HFFc6 (cell line): ENCODE data around the gene GABRB3. TPM values are rescaled to one million over a fixed set of nuclear protein-coding genes. Genes with fewer than 3 reads are reported as not detected.

Source experiments
- DNase-seq: peaks from one replicate; pipeline ENCODE4 v3.0.0-alpha.2; 2018
- H3K27ac Mint-ChIP-seq: 2 replicates; pipeline ENCODE4 v1.8.0; 2020; ENCODE audit warnings: mild to moderate bottlenecking, mixed read lengths
- H3K27me3 Mint-ChIP-seq: 2 replicates; pipeline ENCODE4 v1.8.0; 2021; ENCODE audit warnings: mild to moderate bottlenecking, moderate library complexity, mixed read lengths; ENCODE audit not compliant: insufficient read depth
- H3K36me3 Mint-ChIP-seq: 2 replicates; pipeline ENCODE4 v1.8.0; 2021; ENCODE audit warnings: low read depth, mixed read lengths
- H3K4me1 Mint-ChIP-seq: 2 replicates; pipeline ENCODE4 v1.8.0; 2020; ENCODE audit warnings: low read depth, mixed read lengths
- H3K4me3 Mint-ChIP-seq: 2 replicates; pipeline ENCODE4 v1.8.0; 2020; ENCODE audit warnings: mild to moderate bottlenecking, moderate library complexity, mixed read lengths
- H3K9me3 Mint-ChIP-seq: 2 replicates; pipeline ENCODE4 v1.8.0; 2020; ENCODE audit warnings: mild to moderate bottlenecking, mixed read lengths
- total RNA-seq, 6 experiments: library from RNA; stranded (reverse); fragmentation: NEBNext Ultra II Directional; extraction: Animal tissue kit (Norgen Biotek cat#: 25700); gene quantifications; 2 replicates in 1 of 6; 3 replicates in 5 of 6; pipeline ENCODE4 v1.2.3, GENCODE V29; 2021
- TF ChIP-seq, protein P1 (sequence below): fragments of 200-600 bp; sonication (generic); IDR thresholded peaks from 2 replicates; pipeline ENCODE4 v1.5.0; 2021; ENCODE audit warnings: antibody characterized with exemption, mild to moderate bottlenecking

GABRB3 gene
- total RNA-seq, 6 experiments from 2014 or later, result 0.46 to 5.2 (median 0.92) TPM

DNA sequence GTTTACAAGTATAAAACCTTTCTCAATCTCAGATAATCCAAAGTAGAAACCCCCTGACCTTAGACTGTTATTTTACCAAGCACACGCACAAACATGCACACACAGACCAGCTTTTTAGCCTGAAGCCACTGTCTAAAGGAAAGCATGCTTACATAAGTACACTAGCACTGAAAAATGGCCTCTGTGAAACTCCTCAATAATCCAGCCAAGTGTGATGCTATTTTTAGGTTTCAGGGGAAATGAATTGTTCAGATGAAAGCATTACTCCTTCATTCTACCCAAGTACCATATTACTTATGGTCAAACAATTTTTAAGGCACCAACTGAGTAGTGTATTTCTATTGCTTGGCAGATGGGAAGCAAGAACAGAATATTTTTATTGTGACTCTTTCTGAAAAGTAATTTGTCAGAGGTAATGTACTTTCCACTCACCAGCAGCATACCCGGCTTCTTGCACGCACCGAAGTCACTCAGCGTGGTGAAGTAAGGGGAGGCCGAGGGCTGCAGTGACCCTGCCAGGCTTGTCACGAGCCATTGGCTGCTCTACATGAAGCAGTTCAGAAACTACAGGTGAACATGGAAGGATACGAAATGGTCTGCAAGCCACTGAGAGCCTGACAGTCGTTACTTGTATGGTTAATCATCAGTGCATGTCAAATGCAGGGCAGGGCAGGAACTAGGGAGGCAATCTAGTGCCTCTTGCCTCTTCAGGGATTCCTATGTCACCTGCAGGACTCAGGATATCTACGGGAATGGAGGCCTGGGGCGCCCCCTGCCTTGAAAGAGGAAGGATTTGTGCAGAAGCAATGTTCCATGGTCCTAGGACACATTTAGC is 106.7 kb downstream of the GABRB3 start:
- TF ChIP-seq, protein P1, sequence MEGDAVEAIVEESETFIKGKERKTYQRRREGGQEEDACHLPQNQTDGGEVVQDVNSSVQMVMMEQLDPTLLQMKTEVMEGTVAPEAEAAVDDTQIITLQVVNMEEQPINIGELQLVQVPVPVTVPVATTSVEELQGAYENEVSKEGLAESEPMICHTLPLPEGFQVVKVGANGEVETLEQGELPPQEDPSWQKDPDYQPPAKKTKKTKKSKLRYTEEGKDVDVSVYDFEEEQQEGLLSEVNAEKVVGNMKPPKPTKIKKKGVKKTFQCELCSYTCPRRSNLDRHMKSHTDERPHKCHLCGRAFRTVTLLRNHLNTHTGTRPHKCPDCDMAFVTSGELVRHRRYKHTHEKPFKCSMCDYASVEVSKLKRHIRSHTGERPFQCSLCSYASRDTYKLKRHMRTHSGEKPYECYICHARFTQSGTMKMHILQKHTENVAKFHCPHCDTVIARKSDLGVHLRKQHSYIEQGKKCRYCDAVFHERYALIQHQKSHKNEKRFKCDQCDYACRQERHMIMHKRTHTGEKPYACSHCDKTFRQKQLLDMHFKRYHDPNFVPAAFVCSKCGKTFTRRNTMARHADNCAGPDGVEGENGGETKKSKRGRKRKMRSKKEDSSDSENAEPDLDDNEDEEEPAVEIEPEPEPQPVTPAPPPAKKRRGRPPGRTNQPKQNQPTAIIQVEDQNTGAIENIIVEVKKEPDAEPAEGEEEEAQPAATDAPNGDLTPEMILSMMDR, result no peak
- Mint-ChIP-seq H3K36me3 (no peaks in the 10 kb centered on the region), H3K4me1 (no peaks in the 10 kb centered on the region), H3K27ac (no peak overlapping the region), H3K9me3 (peaks cover 26% of the 10 kb centered on the region), H3K27me3 (peaks cover 11% of the 10 kb centered on the region; the same call in 1 of the 2 replicates), H3K4me3 (no peak overlapping the region)
- no peak for DNase-seq

DNA sequence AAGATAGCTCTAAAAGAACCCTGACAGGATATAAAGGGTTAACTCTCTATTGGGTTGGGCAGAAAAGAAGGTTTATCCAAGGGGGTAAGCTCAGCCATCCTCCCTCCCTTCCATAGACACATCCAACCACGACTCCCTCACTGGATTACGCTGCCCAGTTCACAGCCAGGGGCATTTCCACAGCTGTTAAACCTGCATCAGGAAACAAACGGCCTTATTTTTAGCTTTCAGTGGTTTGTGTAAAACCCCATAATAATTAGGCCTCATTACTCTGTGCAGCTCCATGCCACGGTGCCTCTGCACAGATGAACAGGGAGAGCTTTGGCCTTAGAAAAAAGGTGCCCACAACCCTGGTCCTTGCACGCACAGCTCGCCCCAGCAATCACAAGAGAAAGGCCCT is 110.6 kb downstream of the GABRB3 start:
- no peaks in the 10 kb centered on the region for H3K4me1 Mint-ChIP-seq
- H3K4me3 Mint-ChIP-seq, result no peak overlapping the region
- peaks cover 35% of the 10 kb centered on the region for H3K9me3 Mint-ChIP-seq
- TF ChIP-seq, protein P1, result no peak
- no peak for DNase-seq
- H3K27ac Mint-ChIP-seq, result no peak overlapping the region
- H3K27me3 Mint-ChIP-seq, result peaks cover 4% of the 10 kb centered on the region; the same call in 1 of the 2 replicates
- no peaks in the 10 kb centered on the region; the same call in 1 of the 2 replicates for H3K36me3 Mint-ChIP-seq

DNA sequence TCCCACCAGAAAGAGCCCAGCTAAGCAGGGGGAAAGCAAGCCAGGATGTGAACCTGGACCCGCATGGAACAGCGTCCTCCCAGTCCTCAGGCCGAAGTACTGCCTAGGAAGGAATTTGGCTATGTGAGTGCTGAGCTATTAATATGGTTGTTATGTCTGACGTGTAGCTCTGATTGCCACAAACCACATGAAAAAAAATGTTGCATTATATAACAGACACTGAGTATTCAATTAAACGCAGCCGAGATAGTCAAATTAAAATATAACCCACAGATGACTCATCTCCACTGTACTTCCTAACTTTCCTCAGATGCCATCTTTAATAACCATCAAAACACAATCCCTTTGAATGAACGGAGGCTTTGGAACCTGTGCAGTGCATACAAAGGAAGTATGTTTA is 111.1 kb downstream of the GABRB3 start:
- Mint-ChIP-seq H3K36me3 (no peaks in the 10 kb centered on the region; the same call in 1 of the 2 replicates), H3K9me3 (peaks cover 35% of the 10 kb centered on the region), H3K4me3 (no peak overlapping the region), H3K27me3 (peaks cover 4% of the 10 kb centered on the region; the same call in 1 of the 2 replicates), H3K27ac (no peak overlapping the region), H3K4me1 (no peaks in the 10 kb centered on the region)
- TF ChIP-seq, protein P1, result no peak
- DNase-seq, result peak; percentile 48

DNA sequence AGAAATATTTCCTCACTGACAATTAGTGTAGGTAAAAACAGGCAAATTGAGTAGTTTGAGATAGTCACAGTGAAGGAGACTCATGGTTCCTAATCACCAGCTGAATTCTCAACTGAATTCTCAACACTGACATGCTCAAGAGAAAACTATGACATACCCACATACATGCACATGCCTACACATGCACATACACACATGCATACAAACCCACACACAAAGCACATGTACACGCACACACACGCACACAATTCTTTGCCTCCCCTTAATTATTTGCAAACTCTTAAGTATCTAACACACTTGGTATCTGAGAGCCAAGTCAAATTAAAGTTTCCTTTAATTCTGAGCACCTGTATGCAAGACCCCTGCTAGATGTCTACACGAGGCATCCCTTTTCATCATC is 111.8 kb downstream of the GABRB3 start:
- no peak overlapping the region for H3K4me3 Mint-ChIP-seq
- no peak for DNase-seq
- TF ChIP-seq, protein P1, result no peak
- H3K4me1 Mint-ChIP-seq, result no peaks in the 10 kb centered on the region
- H3K9me3 Mint-ChIP-seq, result peaks cover 32% of the 10 kb centered on the region
- peaks cover 4% of the 10 kb centered on the region; the same call in 1 of the 2 replicates for H3K27me3 Mint-ChIP-seq
- no peaks in the 10 kb centered on the region; the same call in 1 of the 2 replicates for H3K36me3 Mint-ChIP-seq
- H3K27ac Mint-ChIP-seq, result no peak overlapping the region

DNA sequence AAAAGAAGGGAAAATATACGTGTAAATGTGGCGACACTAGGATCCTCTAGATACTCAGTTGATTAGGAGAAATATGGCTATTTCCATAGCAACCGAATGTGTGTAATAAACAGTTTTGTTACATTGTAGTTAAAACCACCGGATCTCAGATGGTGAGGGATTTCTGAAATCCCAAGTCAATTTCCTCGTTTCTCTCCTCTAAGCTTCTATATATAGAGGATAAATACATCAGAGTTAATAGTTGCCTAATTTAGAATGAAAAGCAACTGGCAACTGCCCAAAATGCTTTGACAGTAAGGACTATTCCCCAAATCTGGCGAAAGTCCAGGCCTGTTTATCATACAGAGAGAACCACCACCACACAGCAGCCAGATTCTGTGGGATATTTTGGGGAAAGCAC is 112.6 kb downstream of the GABRB3 start:
- no peak overlapping the region for H3K27ac Mint-ChIP-seq
- no peak overlapping the region for H3K4me3 Mint-ChIP-seq
- H3K4me1 Mint-ChIP-seq, result no peaks in the 10 kb centered on the region
- peaks cover 31% of the 10 kb centered on the region for H3K9me3 Mint-ChIP-seq
- H3K27me3 Mint-ChIP-seq, result peaks cover 4% of the 10 kb centered on the region; the same call in 1 of the 2 replicates
- no peaks in the 10 kb centered on the region; the same call in 1 of the 2 replicates for H3K36me3 Mint-ChIP-seq
- no peak for DNase-seq
- TF ChIP-seq, protein P1, result no peak
